ENCODE measurements around the gene LRGUK.

The LRGUK gene

GRCh38 chr7:134298902-134299683 lies 172.0 kb downstream of the LRGUK start:
- TF ChIP-seq SETDB1 (IDR thresholded peaks at IDR 0.05; ENCODE audit: insufficient read length, low read length) (no peak), ZNF366 (tag by site-specific recombination; conservative IDR thresholded peaks at IDR 0.05) (no peak), ZNF248 (tag by site-specific recombination; IDR thresholded peaks at IDR 0.05) (no peak), ZSCAN5A (tag by site-specific recombination; IDR thresholded peaks at IDR 0.05) (no peak), OSR2 (tag by site-specific recombination; IDR thresholded peaks at IDR 0.05) (no peak), ZNF785 (tag by site-specific recombination; IDR thresholded peaks at IDR 0.05) (no peak), ZNF10 (tag by site-specific recombination; IDR thresholded peaks at IDR 0.05) (no peak), ZNF843 (tag by site-specific recombination; IDR thresholded peaks at IDR 0.05) (no peak), ZNF157 (tag by site-specific recombination; IDR thresholded peaks at IDR 0.05) (no peak), ZNF146 (tag by site-specific recombination; IDR thresholded peaks at IDR 0.05) (no peak), MEIS1 (CRISPR knock-in tag; IDR thresholded peaks at IDR 0.05; ENCODE audit: borderline replicate concordance) (no peak), ZNF529 (tag by site-specific recombination; IDR thresholded peaks at IDR 0.05; ENCODE audit: insufficient replicate concordance) (no peak), ZNF660 (tag by site-specific recombination; IDR thresholded peaks at IDR 0.05) (no peak), FEZF1 (tag by site-specific recombination; IDR thresholded peaks at IDR 0.05) (no peak), ZNF449 (tag by site-specific recombination; IDR thresholded peaks at IDR 0.05) (no peak), ZNF335 (tag by site-specific recombination; conservative IDR thresholded peaks at IDR 0.05) (no peak), ZEB2 (tag by site-specific recombination; IDR thresholded peaks at IDR 0.05) (no peak), ZNF558 (tag by site-specific recombination; IDR thresholded peaks at IDR 0.05) (no peak)
- Histone ChIP-seq H3K36me3 (ENCODE audit: control insufficient read depth in 2 of 2, insufficient read depth in 1 of 2, low read length in 2 of 2) (peaks cover 13 to 91% of the 10 kb centered on the region in 2 experiments; a peak in 2 of 3 replicates), H3K4me3 (ENCODE audit: low read depth, low read length) (no peak overlapping the region), H3K27ac (ENCODE audit: extremely low read depth, low read depth, low read length) (no peak overlapping the region), H3K4me1 (ENCODE audit: control insufficient read depth, insufficient read depth, low read length) (no peaks in the 10 kb centered on the region), H3K9me3 (ENCODE audit: control insufficient read depth, insufficient read depth, low read depth, low read length) (no peaks in the 10 kb centered on the region)
- CTCF ChIA-PET, result interaction anchor here (0.6 kb wide), 1 partner anchor 507 kb away, joined by 3 read pairs; no protein-coding TSS in a partner anchor
- POLR2A ChIA-PET, result interaction anchor here (1.1 kb wide), 1 partner anchor 18 kb away, joined by 3 read pairs; the partner anchor contains the start of gene SLC35B4

- no peaks in the 10 kb centered on the region for H3K9me3 ChIP-seq (ENCODE audit: control insufficient read depth, insufficient read depth, low read depth, low read length)
- H3K36me3 ChIP-seq (ENCODE audit: control insufficient read depth in 2 of 2, insufficient read depth in 1 of 2, low read length in 2 of 2), result peaks cover 7 to 89% of the 10 kb centered on the region in 2 experiments; a peak in 2 of 3 replicates
- TF ChIP-seq ZNF398 (tag by site-specific recombination; IDR thresholded peaks at IDR 0.05) (no peak), ZNF596 (tag by site-specific recombination; IDR thresholded peaks at IDR 0.05) (no peak)
- no peaks in the 10 kb centered on the region for H3K4me1 ChIP-seq (ENCODE audit: control insufficient read depth, insufficient read depth, low read length)
- H3K4me3 ChIP-seq (ENCODE audit: low read depth, low read length), result no peak overlapping the region
- no peak overlapping the region for H3K27ac ChIP-seq (ENCODE audit: extremely low read depth, low read depth, low read length)
- POLR2A ChIA-PET, result no interaction called here
- CTCF ChIA-PET, result interaction anchor here (0.6 kb wide), 1 partner anchor 134 kb away, joined by 4 read pairs; no protein-coding TSS in a partner anchor
Measured at GRCh38 chr7:134300988-134301387, 173.8 kb downstream of the LRGUK start.

All from HEK293 (cell line).